ENCODE results near the gene ADAMTSL3. TPM values are rescaled to one million over a fixed set of nuclear protein-coding genes. Genes with fewer than 3 reads are reported as not detected.
"Not testable (repeated sequence)": the region's sequence is repeated elsewhere in the genome, so short reads cannot be mapped to it uniquely, and the experiment has no call there.

ADAMTSL3 gene
- total RNA-seq, 2 donors from 2014 or later = 0.79 to 3.4 TPM

GRCh38 chr15:84046064-84046637 lies 392.2 kb downstream of the ADAMTSL3 start:
- WGBS, 2 experiments (ENCODE audit: insufficient coverage in 1 of 2, insufficient read length in 1 of 2) = 85% methylated on average over 1 of the region's 4 CpGs; no CpG with 5 or more reads in 1 of the 2 experiments
- Mint-ChIP-seq H3K36me3 (ENCODE audit: low read depth) (peaks cover 2% of the 10 kb centered on the region), H3K4me3 (no peak overlapping the region), H3K27me3 (ENCODE audit: insufficient read depth) (peaks cover 7% of the 10 kb centered on the region), H3K9me3 (peaks cover 37% of the 10 kb centered on the region), H3K27ac (no peak overlapping the region), H3K4me1 (peaks cover 11% of the 10 kb centered on the region)
- no peak for DNase-seq
- Histone ChIP-seq H3K4me1 (ENCODE audit: control insufficient read depth, insufficient read depth, low read length) (no peaks in the 10 kb centered on the region), H3K9me3 (ENCODE audit: control insufficient read depth, low read length) (peaks cover 5% of the 10 kb centered on the region), H3K9ac (ENCODE audit: extremely low read depth, low read length, poor library complexity, severe bottlenecking) (no peak overlapping the region), H3K27me3 (ENCODE audit: control insufficient read depth, insufficient read depth, low read length, poor library complexity, severe bottlenecking) (no peaks in the 10 kb centered on the region), H3K4me3 (ENCODE audit: low read length) (no peak overlapping the region), H3K36me3 (ENCODE audit: control insufficient read depth, insufficient read depth, low read length) (no peaks in the 10 kb centered on the region), H3K27ac (ENCODE audit: low read depth, low read length) (no peak overlapping the region)
- TF ChIP-seq, protein P1, sequence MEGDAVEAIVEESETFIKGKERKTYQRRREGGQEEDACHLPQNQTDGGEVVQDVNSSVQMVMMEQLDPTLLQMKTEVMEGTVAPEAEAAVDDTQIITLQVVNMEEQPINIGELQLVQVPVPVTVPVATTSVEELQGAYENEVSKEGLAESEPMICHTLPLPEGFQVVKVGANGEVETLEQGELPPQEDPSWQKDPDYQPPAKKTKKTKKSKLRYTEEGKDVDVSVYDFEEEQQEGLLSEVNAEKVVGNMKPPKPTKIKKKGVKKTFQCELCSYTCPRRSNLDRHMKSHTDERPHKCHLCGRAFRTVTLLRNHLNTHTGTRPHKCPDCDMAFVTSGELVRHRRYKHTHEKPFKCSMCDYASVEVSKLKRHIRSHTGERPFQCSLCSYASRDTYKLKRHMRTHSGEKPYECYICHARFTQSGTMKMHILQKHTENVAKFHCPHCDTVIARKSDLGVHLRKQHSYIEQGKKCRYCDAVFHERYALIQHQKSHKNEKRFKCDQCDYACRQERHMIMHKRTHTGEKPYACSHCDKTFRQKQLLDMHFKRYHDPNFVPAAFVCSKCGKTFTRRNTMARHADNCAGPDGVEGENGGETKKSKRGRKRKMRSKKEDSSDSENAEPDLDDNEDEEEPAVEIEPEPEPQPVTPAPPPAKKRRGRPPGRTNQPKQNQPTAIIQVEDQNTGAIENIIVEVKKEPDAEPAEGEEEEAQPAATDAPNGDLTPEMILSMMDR (conservative IDR thresholded peaks at IDR 0.05) = no peak

DNA sequence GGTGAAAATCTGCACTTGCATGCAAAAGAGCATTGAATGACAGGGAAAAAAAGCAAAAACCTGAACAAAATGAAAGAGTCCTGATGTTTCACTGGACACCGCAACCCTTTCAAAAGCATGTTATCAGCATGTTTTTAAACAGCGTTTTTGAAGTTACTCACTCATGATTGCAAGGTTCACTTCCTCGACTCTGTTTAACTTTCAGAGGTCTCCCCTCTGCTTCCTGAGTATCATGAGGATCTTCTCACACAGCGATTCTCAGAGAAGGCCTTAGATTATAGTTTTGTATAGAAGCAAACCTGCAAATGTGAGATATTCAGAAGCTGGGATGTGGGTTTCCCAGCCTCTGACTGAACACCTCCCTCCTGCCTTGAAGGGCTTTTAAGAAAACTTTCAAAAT lies 395.6 kb downstream of the ADAMTSL3 start:
- 90 to 96% methylated on average over 4 of the region's 4 CpGs for WGBS, 2 experiments (ENCODE audit: insufficient coverage in 1 of 2, insufficient read length in 1 of 2)
- not testable (repeated sequence) for H3K4me3 Mint-ChIP-seq; H3K4me1 ChIP-seq (ENCODE audit: control insufficient read depth, insufficient read depth, low read length); H3K36me3 ChIP-seq (ENCODE audit: control insufficient read depth, insufficient read depth, low read length); H3K4me1 Mint-ChIP-seq; H3K36me3 Mint-ChIP-seq (ENCODE audit: low read depth); H3K9me3 ChIP-seq (ENCODE audit: control insufficient read depth, low read length); H3K27ac Mint-ChIP-seq; H3K4me3 ChIP-seq (ENCODE audit: low read length); H3K27ac ChIP-seq (ENCODE audit: low read depth, low read length); DNase-seq; H3K9ac ChIP-seq (ENCODE audit: extremely low read depth, low read length, poor library complexity, severe bottlenecking); H3K27me3 Mint-ChIP-seq (ENCODE audit: insufficient read depth); H3K27me3 ChIP-seq (ENCODE audit: control insufficient read depth, insufficient read depth, low read length, poor library complexity, severe bottlenecking)
- H3K9me3 Mint-ChIP-seq = peaks cover 34% of the 10 kb centered on the region

GRCh38 chr15:84050076-84050475 lies 396.2 kb downstream of the ADAMTSL3 start:
- Mint-ChIP-seq H3K27me3 (ENCODE audit: insufficient read depth) (peaks cover 5% of the 10 kb centered on the region), H3K36me3 (ENCODE audit: low read depth) (no peaks in the 10 kb centered on the region), H3K9me3 (peaks cover 34% of the 10 kb centered on the region), H3K4me1 (peaks cover 2% of the 10 kb centered on the region), H3K27ac (no peak overlapping the region), H3K4me3 (no peak overlapping the region)
- H3K9me3 ChIP-seq (ENCODE audit: control insufficient read depth, low read length) = peaks cover 5% of the 10 kb centered on the region
- no peaks in the 10 kb centered on the region for H3K27me3 ChIP-seq (ENCODE audit: control insufficient read depth, insufficient read depth, low read length, poor library complexity, severe bottlenecking)
- H3K4me1 ChIP-seq (ENCODE audit: control insufficient read depth, insufficient read depth, low read length) = no peaks in the 10 kb centered on the region
- H3K4me3 ChIP-seq (ENCODE audit: low read length) = no peak overlapping the region
- TF ChIP-seq, protein P1 (conservative IDR thresholded peaks at IDR 0.05) = no peak
- H3K36me3 ChIP-seq (ENCODE audit: control insufficient read depth, insufficient read depth, low read length) = no peaks in the 10 kb centered on the region
- WGBS, 2 experiments (ENCODE audit: insufficient coverage in 1 of 2, insufficient read length in 1 of 2) = 90% methylated on average over 2 of the region's 3 CpGs; no CpG with 5 or more reads in 1 of the 2 experiments
- no peak for DNase-seq
- no peak overlapping the region for H3K9ac ChIP-seq (ENCODE audit: extremely low read depth, low read length, poor library complexity, severe bottlenecking)
- H3K27ac ChIP-seq (ENCODE audit: low read depth, low read length) = no peak overlapping the region

DNA sequence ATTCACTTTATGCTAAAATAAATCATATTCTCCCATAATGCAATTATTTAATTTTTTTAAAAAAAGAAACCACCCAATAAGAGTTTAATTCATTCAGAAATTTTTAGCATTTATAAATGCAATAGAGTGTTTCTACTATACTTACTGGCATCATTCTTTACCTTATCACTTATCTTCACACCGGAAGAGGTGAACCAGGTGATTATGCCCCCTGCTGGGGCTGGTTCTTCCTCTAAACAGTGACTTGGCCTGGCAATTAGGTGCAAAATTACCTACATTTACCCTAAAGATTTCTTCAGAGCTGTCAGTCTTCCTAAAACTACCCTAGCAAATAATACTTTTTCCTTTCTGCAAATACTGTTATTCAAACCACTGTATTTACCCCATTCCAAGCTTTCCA lies 397.2 kb downstream of the ADAMTSL3 start:
- not testable (repeated sequence) for H3K36me3 ChIP-seq (ENCODE audit: control insufficient read depth, insufficient read depth, low read length); H3K27ac ChIP-seq (ENCODE audit: low read depth, low read length); H3K27me3 ChIP-seq (ENCODE audit: control insufficient read depth, insufficient read depth, low read length, poor library complexity, severe bottlenecking); H3K4me3 ChIP-seq (ENCODE audit: low read length); H3K4me1 Mint-ChIP-seq; H3K4me3 Mint-ChIP-seq; H3K9me3 ChIP-seq (ENCODE audit: control insufficient read depth, low read length); H3K4me1 ChIP-seq (ENCODE audit: control insufficient read depth, insufficient read depth, low read length); H3K27ac Mint-ChIP-seq; H3K9ac ChIP-seq (ENCODE audit: extremely low read depth, low read length, poor library complexity, severe bottlenecking); H3K27me3 Mint-ChIP-seq (ENCODE audit: insufficient read depth); H3K36me3 Mint-ChIP-seq (ENCODE audit: low read depth); DNase-seq
- WGBS, 2 experiments (ENCODE audit: insufficient coverage in 1 of 2, insufficient read length in 1 of 2) = no CpG with 5 or more reads among the region's 1 CpG
- H3K9me3 Mint-ChIP-seq = peaks cover 25% of the 10 kb centered on the region
